CD8-positive, alpha-beta memory T cell (primary cell): ENCODE data around the gene PAF1. TPM values are rescaled to one million over a fixed set of nuclear protein-coding genes. Genes with fewer than 3 reads are reported as not detected.

Experiments
- CTCF ChIA-PET: fragments of 350-600 bp; sonication (Branson Sonifier 250); formaldehyde crosslinking; loops from one replicate; lab custom pipeline; 2021; ENCODE audit warnings: antibody characterized with exemption; lab: Charles Lee
- POLR2A ChIA-PET: fragments of 350-600 bp; sonication (Branson Sonifier 250); formaldehyde crosslinking; loops from one replicate; lab custom pipeline; 2021; ENCODE audit warnings: antibody characterized with exemption; lab: Charles Lee
- DNase-seq, 5 donors: peaks; one replicate each; pipeline versions ENCODE4 v3.0.0 to v3.0.0-alpha.2; 2020 to 2022; ENCODE audit warnings: mixed read lengths in 1 of 5
- H3K27ac ChIP-seq: one replicate; pipeline ENCODE4 v1.7.0; 2013; ENCODE audit warnings: low read depth, mild to moderate bottlenecking, low read length, moderate library complexity
- H3K27me3 ChIP-seq: 2 replicates; pipeline ENCODE4 v1.7.0; 2013; ENCODE audit warnings: low read length, mild to moderate bottlenecking; ENCODE audit not compliant: insufficient read depth, poor library complexity, severe bottlenecking
- H3K36me3 ChIP-seq: 2 replicates; pipeline ENCODE4 v1.7.0; 2013; ENCODE audit warnings: mild to moderate bottlenecking, low read length, moderate library complexity; ENCODE audit not compliant: insufficient read depth
- H3K4me1 ChIP-seq: 2 replicates; pipeline ENCODE4 v1.7.0; 2013; ENCODE audit warnings: mild to moderate bottlenecking, low read length, moderate library complexity; ENCODE audit not compliant: insufficient read depth
- H3K4me3 ChIP-seq: 2 replicates; pipeline ENCODE4 v1.7.0; 2013; ENCODE audit warnings: mild to moderate bottlenecking, low read length
- H3K9me3 ChIP-seq: 2 replicates; pipeline ENCODE4 v1.7.0; 2013; ENCODE audit warnings: mild to moderate bottlenecking, low read length
- H3K27ac Mint-ChIP-seq, 8 donors: one replicate each; pipeline ENCODE4 v1.8.0; 2020 to 2021; ENCODE audit warnings: mixed read lengths in 8 of 8, mild to moderate bottlenecking in 6 of 8, inconsistent platforms in 3 of 8, moderate library complexity in 3 of 8
- H3K27me3 Mint-ChIP-seq, 2 donors: one replicate each; pipeline ENCODE4 v1.8.0; 2020 to 2021; ENCODE audit warnings: mixed read lengths in 2 of 2, mild to moderate bottlenecking in 1 of 2, moderate library complexity in 1 of 2
- H3K36me3 Mint-ChIP-seq, 3 donors: one replicate each; pipeline ENCODE4 v1.8.0; 2020 to 2021; ENCODE audit warnings: mixed read lengths in 3 of 3, inconsistent platforms in 1 of 3, mild to moderate bottlenecking in 1 of 3
- H3K4me1 Mint-ChIP-seq, 3 donors: one replicate each; pipeline ENCODE4 v1.8.0; 2020 to 2021; ENCODE audit warnings: mixed read lengths in 3 of 3, inconsistent platforms in 1 of 3, mild to moderate bottlenecking in 1 of 3
- H3K4me3 Mint-ChIP-seq, 7 donors: one replicate each; pipeline ENCODE4 v1.8.0; 2020 to 2021; ENCODE audit warnings: mixed read lengths in 7 of 7, mild to moderate bottlenecking in 6 of 7, moderate library complexity in 4 of 7, inconsistent platforms in 2 of 7
- H3K9me3 Mint-ChIP-seq, 5 donors: one replicate each; pipeline ENCODE4 v1.8.0; 2020 to 2022; ENCODE audit warnings: mixed read lengths in 5 of 5, mild to moderate bottlenecking in 3 of 5, moderate library complexity in 2 of 5, inconsistent platforms in 1 of 5
- polyA plus RNA-seq: library from polyadenylated mRNA; unstranded; fragments of 300-500 nt; fragmentation: Illumina TruSeq; gene quantifications from one replicate; pipeline ENCODE4 v1.2.3, GENCODE V29; 2021
- total RNA-seq, 2 experiments: library from RNA; stranded (reverse); gene quantifications; one replicate each; pipeline ENCODE4 v1.2.3, GENCODE V29; 2021

PAF1 gene
- total and polyA plus RNA-seq, 3 experiments from 2014 or later = 44.6 to 50.2 (median 46.9) TPM

- Histone ChIP-seq H3K4me3 (peak overlapping the region; percentile 68), H3K4me1 (peaks cover 54% of the 10 kb centered on the region), H3K27ac (peak overlapping the region; percentile 45), H3K36me3 (peaks cover 22% of the 10 kb centered on the region), H3K27me3 (no peaks in the 10 kb centered on the region), H3K9me3 (no peaks in the 10 kb centered on the region)
- no peaks in the 10 kb centered on the region for H3K27me3 Mint-ChIP-seq
- ChIA-PET POLR2A (interaction anchor here (0.7 to 3.7 kb wide), 6 partner anchors 10 to 100 kb away, joined by 3 to 96 read pairs (median 10); partner anchors contain the start of genes PLEKHG2, RPS16, SAMD4B and SUPT5H), CTCF (interaction anchor here (0.6 to 8.9 kb wide), 18 partner anchors 9 to 135 kb away, joined by 3 to 207 read pairs (median 4); partner anchors contain the start of genes EID2B, GMFG, PLEKHG2 and RPS16)
- H3K4me3 Mint-ChIP-seq = peak overlapping the region; percentile 70 to 89 (median 79)
- DNase-seq = peak; percentile 87 to 94 (median 92)
- H3K27ac Mint-ChIP-seq = peak overlapping the region; percentile 91 to 100 (median 97)
- H3K9me3 Mint-ChIP-seq = no peaks in the 10 kb centered on the region
- H3K36me3 Mint-ChIP-seq = peaks cover 5 to 40% (median 9%) of the 10 kb centered on the region in 3 donors
- H3K4me1 Mint-ChIP-seq = peaks cover 41 to 67% (median 54%) of the 10 kb centered on the region in 3 donors
These were observed 6.7 kb upstream of the PAF1 start for GRCh38 chr19:39397360-39398296.

GRCh38 chr19:39390451-39390750 is 505 bp downstream of the PAF1 start:
- peak overlapping the region; percentile 79 for H3K4me3 ChIP-seq
- no peaks in the 10 kb centered on the region for H3K27me3 ChIP-seq
- H3K27ac ChIP-seq = peak overlapping the region; percentile 99
- peaks cover 34 to 48% (median 42%) of the 10 kb centered on the region in 3 donors for H3K4me1 Mint-ChIP-seq
- peaks cover 20% of the 10 kb centered on the region for H3K4me1 ChIP-seq
- DNase-seq = peak in 2 of 5 donors; percentile 82 to 91
- H3K27me3 Mint-ChIP-seq = peaks cover 0 to 2% of the 10 kb centered on the region in 2 donors
- peaks cover 5 to 78% (median 25%) of the 10 kb centered on the region in 3 donors for H3K36me3 Mint-ChIP-seq
- CTCF ChIA-PET = interaction anchor here (0.6 to 2.8 kb wide), 8 partner anchors 10 to 143 kb away, joined by 3 to 27 read pairs (median 6); partner anchors contain the start of genes EID2B, PLEKHG2, RPS16 and SAMD4B
- no peaks in the 10 kb centered on the region for H3K9me3 Mint-ChIP-seq
- H3K4me3 Mint-ChIP-seq = peak overlapping the region; percentile 88 to 96 (median 95)
- H3K36me3 ChIP-seq = peaks cover 44% of the 10 kb centered on the region
- POLR2A ChIA-PET = interaction anchor here (0.6 to 2.8 kb wide), 10 partner anchors 12 to 834 kb away, joined by 3 to 34 read pairs (median 10); partner anchors contain the start of genes EID2B, GMFG, PLEKHG2 and RPS16
- H3K9me3 ChIP-seq = no peaks in the 10 kb centered on the region
- peak overlapping the region; percentile 95 to 100 (median 99) for H3K27ac Mint-ChIP-seq

GRCh38 chr19:39389631-39390414 is 1.1 kb downstream of the PAF1 start:
- Mint-ChIP-seq H3K9me3 (no peaks in the 10 kb centered on the region), H3K4me3 (peak overlapping the region; percentile 88 to 96 (median 95)), H3K4me1 (peaks cover 34 to 44% (median 37%) of the 10 kb centered on the region in 3 donors), H3K27me3 (peaks cover 0 to 2% of the 10 kb centered on the region in 2 donors), H3K36me3 (peaks cover 0 to 78% (median 22%) of the 10 kb centered on the region in 3 donors), H3K27ac (peak overlapping the region; percentile 95 to 100 (median 99))
- Histone ChIP-seq H3K36me3 (peaks cover 38% of the 10 kb centered on the region), H3K4me1 (peaks cover 20% of the 10 kb centered on the region), H3K27ac (peak overlapping the region; percentile 99), H3K27me3 (no peaks in the 10 kb centered on the region), H3K9me3 (no peaks in the 10 kb centered on the region), H3K4me3 (peak overlapping the region; percentile 79)
- POLR2A ChIA-PET = interaction anchor here (2.8 kb wide), 1 partner anchor 46 kb away, joined by 34 read pairs; the partner anchor contains the start of gene RPS16
- no peak for DNase-seq
- CTCF ChIA-PET = interaction anchor here (2.8 kb wide), 1 partner anchor 22 kb away, joined by 27 read pairs; the partner anchor contains the start of gene PLEKHG2

- Histone ChIP-seq H3K27me3 (no peaks in the 10 kb centered on the region), H3K27ac (no peak overlapping the region), H3K4me1 (peaks cover 20% of the 10 kb centered on the region), H3K9me3 (no peaks in the 10 kb centered on the region), H3K36me3 (peaks cover 32% of the 10 kb centered on the region), H3K4me3 (no peak overlapping the region)
- Mint-ChIP-seq H3K27ac (peak overlapping the region; percentile 49 to 100 (median 96)), H3K27me3 (peaks cover 0 to 2% of the 10 kb centered on the region in 2 donors), H3K9me3 (no peaks in the 10 kb centered on the region), H3K4me1 (peaks cover 32 to 40% (median 37%) of the 10 kb centered on the region in 3 donors), H3K4me3 (peak overlapping the region in 4 of 7 donors; percentile 23 to 74 (median 46)), H3K36me3 (peaks cover 0 to 76% (median 20%) of the 10 kb centered on the region in 3 donors)
- no peak for DNase-seq
- ChIA-PET CTCF (interaction anchor here (0.6 kb wide), 1 partner anchor 9 kb away, joined by 3 read pairs; no protein-coding TSS in a partner anchor), POLR2A (no interaction called here)
These were observed 2.2 kb downstream of the PAF1 start for GRCh38 chr19:39388657-39389056.

- H3K4me1 Mint-ChIP-seq = peaks cover 23 to 27% (median 26%) of the 10 kb centered on the region in 3 donors
- Histone ChIP-seq H3K27ac (no peak overlapping the region), H3K4me1 (peaks cover 12% of the 10 kb centered on the region), H3K27me3 (no peaks in the 10 kb centered on the region), H3K4me3 (no peak overlapping the region), H3K9me3 (no peaks in the 10 kb centered on the region), H3K36me3 (peaks cover 35% of the 10 kb centered on the region)
- no peaks in the 10 kb centered on the region for H3K9me3 Mint-ChIP-seq
- H3K36me3 Mint-ChIP-seq = peaks cover 0 to 87% (median 16%) of the 10 kb centered on the region in 3 donors
- peak overlapping the region in 1 of 7 donors; percentile 4 for H3K4me3 Mint-ChIP-seq
- ChIA-PET POLR2A (no interaction called here), CTCF (no interaction called here)
- peaks cover 0 to 2% of the 10 kb centered on the region in 2 donors for H3K27me3 Mint-ChIP-seq
- peak overlapping the region in 4 of 8 donors; percentile 72 to 88 (median 82) for H3K27ac Mint-ChIP-seq
- no peak for DNase-seq
These were observed 4.3 kb downstream of the PAF1 start for GRCh38 chr19:39386557-39386956.

GRCh38 chr19:39385629-39386411 is 5.1 kb downstream of the PAF1 start:
- no peaks in the 10 kb centered on the region for H3K27me3 ChIP-seq
- POLR2A ChIA-PET = no interaction called here
- no peak for DNase-seq
- no peaks in the 10 kb centered on the region for H3K9me3 ChIP-seq
- peak overlapping the region in 1 of 7 donors; percentile 75 for H3K4me3 Mint-ChIP-seq
- H3K9me3 Mint-ChIP-seq = no peaks in the 10 kb centered on the region
- H3K27ac ChIP-seq = no peak overlapping the region
- peaks cover 16 to 19% (median 18%) of the 10 kb centered on the region in 3 donors for H3K4me1 Mint-ChIP-seq
- CTCF ChIA-PET = interaction anchor here (1.4 kb wide), 1 partner anchor 12 kb away, joined by 3 read pairs; no protein-coding TSS in a partner anchor
- H3K36me3 Mint-ChIP-seq = peaks cover 0 to 87% (median 18%) of the 10 kb centered on the region in 3 donors
- H3K4me3 ChIP-seq = no peak overlapping the region
- H3K4me1 ChIP-seq = peaks cover 12% of the 10 kb centered on the region
- peaks cover 0 to 2% of the 10 kb centered on the region in 2 donors for H3K27me3 Mint-ChIP-seq
- peaks cover 35% of the 10 kb centered on the region for H3K36me3 ChIP-seq
- peak overlapping the region; percentile 7 to 84 (median 58) for H3K27ac Mint-ChIP-seq
